Measurements from ENCODE around the gene GNA12. TPM values are rescaled to one million over a fixed set of nuclear protein-coding genes. Genes with fewer than 3 reads are reported as not detected.
A peak's percentile ranks its signal among the peaks of the same experiment; 100 is the strongest.

The GNA12 gene
- total and polyA plus RNA-seq, 2 of the 4 experiments (the other 2 are of a cell fraction): 14.3 to 93.9 TPM

DNA sequence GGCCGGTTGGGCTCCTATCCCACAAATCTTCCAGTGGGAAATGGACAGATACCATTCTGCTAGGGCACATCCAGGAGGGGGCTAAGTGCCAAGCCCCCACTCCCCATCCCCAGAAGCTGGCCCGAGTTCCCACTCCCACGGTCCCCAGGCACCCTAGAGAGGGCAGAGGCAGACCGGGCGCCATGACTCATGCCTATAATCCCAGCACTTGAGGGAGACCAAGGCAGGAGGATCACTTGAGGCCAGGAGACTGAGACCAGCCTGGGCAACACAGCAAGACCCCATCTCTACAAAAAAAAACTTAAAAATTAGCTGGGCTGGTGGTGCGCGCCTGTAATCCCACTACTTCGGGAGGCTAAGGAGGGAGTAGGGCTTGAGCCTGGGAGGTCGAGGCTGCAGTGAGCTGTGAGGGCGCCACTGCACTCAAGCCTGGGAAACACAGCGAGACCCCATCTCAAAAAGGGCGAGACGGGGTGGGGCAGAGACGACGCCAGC is 870 bp downstream of the GNA12 start:
- Histone ChIP-seq H4K20me1 (ENCODE audit: insufficient read depth, low read length) (peaks cover 27% of the 10 kb centered on the region), H3K4me3 (ENCODE audit: insufficient read depth, low read depth, low read length) (peak overlapping the region; percentile 98), H3K14ac (replicated peaks; ENCODE audit: low read depth, low read length) (peak overlapping the region; percentile 76), H2BK15ac (ENCODE audit: low read depth, low read length) (no peak overlapping the region), H3K9ac (ENCODE audit: low read depth, low read length) (peak overlapping the region; percentile 94; the same call in 1 of the 2 replicates), H3K27me3 (ENCODE audit: control insufficient read depth, insufficient read depth, low read length) (no peaks in the 10 kb centered on the region), H3K4ac (ENCODE audit: low read depth, low read length) (peak overlapping the region; percentile 71), H3K79me1 (ENCODE audit: low read depth in 1 of 2, low read length in 2 of 2) (peaks cover 19 to 52% of the 10 kb centered on the region in 2 experiments), H3K9me3 (ENCODE audit: control insufficient read depth, insufficient read depth, low read length) (no peaks in the 10 kb centered on the region), H4K5ac (ENCODE audit: low read depth, low read length) (peak overlapping the region; percentile 63), H2AK5ac (ENCODE audit: low read depth, low read length) (peak overlapping the region; percentile 43), H3K36me3 (ENCODE audit: control insufficient read depth, insufficient read depth, low read length) (peaks cover 11% of the 10 kb centered on the region), H3K18ac (ENCODE audit: low read depth, low read length) (no peak overlapping the region), H4K8ac (ENCODE audit: low read depth in 2 of 2, low read length in 2 of 2) (peak overlapping the region; percentile 34 to 58; a peak in 2 of 4 replicates), H2BK20ac (ENCODE audit: low read depth, low read length) (no peak overlapping the region), H3K9me1 (ENCODE audit: insufficient read depth, low read length) (peaks cover 6% of the 10 kb centered on the region), H2AK9ac (replicated peaks; ENCODE audit: low read depth, low read length, poor library complexity) (peak overlapping the region; percentile 93), H3K23ac (ENCODE audit: low read depth, low read length) (peak overlapping the region; percentile 75; the same call in 1 of the 2 replicates), H2BK5ac (ENCODE audit: low read depth, low read length, poor library complexity, severe bottlenecking) (peak overlapping the region; percentile 81), H3K4me1 (ENCODE audit: control insufficient read depth, insufficient read depth, low read length) (peaks cover 14% of the 10 kb centered on the region), H3K27ac (ENCODE audit: insufficient read depth, low read length) (peak overlapping the region; percentile 86), H3K4me2 (ENCODE audit: low read depth, low read length) (peak overlapping the region; percentile 95), H3K56ac (ENCODE audit: extremely low read depth, insufficient read depth, low read length) (no peak overlapping the region), H2BK120ac (ENCODE audit: low read depth, low read length) (no peak overlapping the region; the same call in 1 of the 2 replicates), H4K91ac (ENCODE audit: insufficient read depth, low read depth, low read length) (peak overlapping the region; percentile 66; the same call in 1 of the 2 replicates), H2AFZ (replicated peaks; ENCODE audit: low read length, poor library complexity) (peak overlapping the region; percentile 49)
- in situ Hi-C loops (cut with MboI; ENCODE audit: low sequenced_read_pairs): no loop called here
- intact Hi-C loops (cut with micrococcal nuclease): loop anchor here (5.0 kb wide), 1 partner anchor 81 kb away; no protein-coding TSS in a partner anchor
- CTCF ChIA-PET: no interaction called here
- dilution Hi-C loops (cut with HindIII; ENCODE audit: low sequenced_read_pairs, unreplicated experiment): no loop called here
- ATAC-seq (ENCODE audit: low read depth): no peak
- no TSS peak for BruUV-seq (replicated peaks)
- POLR2A ChIA-PET (ENCODE audit: unreplicated experiment): no interaction called here
- 20% methylated on average over 2 of the region's 15 CpGs; no CpG with 5 or more reads in 1 of the 2 experiments for whole genome bisulfite sequencing, 2 experiments (ENCODE audit: extremely low coverage in 2 of 2, insufficient read length in 1 of 2)
- no peak for DNase-seq
- no peak for TF ChIP-seq RFX5 (IDR thresholded peaks at IDR 0.05; ENCODE audit: low read depth, low read length)
- TF ChIP-seq POLR2A (IDR thresholded peaks at IDR 0.05; ENCODE audit: low read depth, low read length): no peak
- no peak for TF ChIP-seq MAFK (IDR thresholded peaks at IDR 0.05; ENCODE audit: low read depth, low read length)
- no peak for TF ChIP-seq BHLHE40 (IDR thresholded peaks at IDR 0.05; ENCODE audit: low read depth, low read length)
- TF ChIP-seq, protein P1, sequence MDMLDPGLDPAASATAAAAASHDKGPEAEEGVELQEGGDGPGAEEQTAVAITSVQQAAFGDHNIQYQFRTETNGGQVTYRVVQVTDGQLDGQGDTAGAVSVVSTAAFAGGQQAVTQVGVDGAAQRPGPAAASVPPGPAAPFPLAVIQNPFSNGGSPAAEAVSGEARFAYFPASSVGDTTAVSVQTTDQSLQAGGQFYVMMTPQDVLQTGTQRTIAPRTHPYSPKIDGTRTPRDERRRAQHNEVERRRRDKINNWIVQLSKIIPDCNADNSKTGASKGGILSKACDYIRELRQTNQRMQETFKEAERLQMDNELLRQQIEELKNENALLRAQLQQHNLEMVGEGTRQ (IDR thresholded peaks at IDR 0.05; ENCODE audit: low read depth, low read length): no peak
- no peak for TF ChIP-seq CHD1 (IDR thresholded peaks at IDR 0.05; ENCODE audit: low read depth, low read length)
- no peak for TF ChIP-seq FOS (IDR thresholded peaks at IDR 0.05; ENCODE audit: low read depth, low read length)
- no peak for TF ChIP-seq RCOR1 (IDR thresholded peaks at IDR 0.05; ENCODE audit: insufficient replicate concordance, low read length)
- TF ChIP-seq MXI1 (IDR thresholded peaks at IDR 0.05; ENCODE audit: borderline replicate concordance, low read depth, low read length): no peak
- no peak for TF ChIP-seq CEBPB (IDR thresholded peaks at IDR 0.05; ENCODE audit: low read depth, low read length)
- no peak for TF ChIP-seq RAD21 (IDR thresholded peaks at IDR 0.05; ENCODE audit: low read length)
- no peak for TF ChIP-seq NFE2L2 (IDR thresholded peaks at IDR 0.05; ENCODE audit: low read depth, low read length)
- TF ChIP-seq, protein P2, sequence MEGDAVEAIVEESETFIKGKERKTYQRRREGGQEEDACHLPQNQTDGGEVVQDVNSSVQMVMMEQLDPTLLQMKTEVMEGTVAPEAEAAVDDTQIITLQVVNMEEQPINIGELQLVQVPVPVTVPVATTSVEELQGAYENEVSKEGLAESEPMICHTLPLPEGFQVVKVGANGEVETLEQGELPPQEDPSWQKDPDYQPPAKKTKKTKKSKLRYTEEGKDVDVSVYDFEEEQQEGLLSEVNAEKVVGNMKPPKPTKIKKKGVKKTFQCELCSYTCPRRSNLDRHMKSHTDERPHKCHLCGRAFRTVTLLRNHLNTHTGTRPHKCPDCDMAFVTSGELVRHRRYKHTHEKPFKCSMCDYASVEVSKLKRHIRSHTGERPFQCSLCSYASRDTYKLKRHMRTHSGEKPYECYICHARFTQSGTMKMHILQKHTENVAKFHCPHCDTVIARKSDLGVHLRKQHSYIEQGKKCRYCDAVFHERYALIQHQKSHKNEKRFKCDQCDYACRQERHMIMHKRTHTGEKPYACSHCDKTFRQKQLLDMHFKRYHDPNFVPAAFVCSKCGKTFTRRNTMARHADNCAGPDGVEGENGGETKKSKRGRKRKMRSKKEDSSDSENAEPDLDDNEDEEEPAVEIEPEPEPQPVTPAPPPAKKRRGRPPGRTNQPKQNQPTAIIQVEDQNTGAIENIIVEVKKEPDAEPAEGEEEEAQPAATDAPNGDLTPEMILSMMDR (conservative IDR thresholded peaks at IDR 0.05; ENCODE audit: low read depth, low read length): no peak
- TF ChIP-seq SMC3 (IDR thresholded peaks at IDR 0.05; ENCODE audit: low read depth, low read length): no peak
- no peak for TF ChIP-seq MAZ (IDR thresholded peaks at IDR 0.05; ENCODE audit: borderline replicate concordance, low read depth, low read length)
- TF ChIP-seq, protein P3, sequence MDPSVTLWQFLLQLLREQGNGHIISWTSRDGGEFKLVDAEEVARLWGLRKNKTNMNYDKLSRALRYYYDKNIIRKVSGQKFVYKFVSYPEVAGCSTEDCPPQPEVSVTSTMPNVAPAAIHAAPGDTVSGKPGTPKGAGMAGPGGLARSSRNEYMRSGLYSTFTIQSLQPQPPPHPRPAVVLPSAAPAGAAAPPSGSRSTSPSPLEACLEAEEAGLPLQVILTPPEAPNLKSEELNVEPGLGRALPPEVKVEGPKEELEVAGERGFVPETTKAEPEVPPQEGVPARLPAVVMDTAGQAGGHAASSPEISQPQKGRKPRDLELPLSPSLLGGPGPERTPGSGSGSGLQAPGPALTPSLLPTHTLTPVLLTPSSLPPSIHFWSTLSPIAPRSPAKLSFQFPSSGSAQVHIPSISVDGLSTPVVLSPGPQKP (IDR thresholded peaks at IDR 0.05; ENCODE audit: borderline replicate concordance, low read depth, low read length): no peak

Measured in IMR-90 (cell line).